Body of pancreas (tissue), 4 donors: ENCODE measurements around the gene CCDC106. TPM values are rescaled to one million over a fixed set of nuclear protein-coding genes. Genes with fewer than 3 reads are reported as not detected.

ENCODE experiments used
- ATAC-seq: fragments of 150-250 bp; one replicate; pipeline ENCODE4 v1.9.1; 2016
- DNase-seq, 4 donors: peaks; one replicate each; pipeline ENCODE4 v3.0.0-alpha.2; 2019
- H3K27ac ChIP-seq, 4 donors: fragments of 200-600 bp; sonication (generic); 1 replicate in 3 of 4; 2 replicates in 1 of 4; pipeline versions ENCODE4 v1.5.1 to v1.6.1; 2016 to 2019; ENCODE audit warnings: mild to moderate bottlenecking in 1 of 4, mixed read lengths in 1 of 4, moderate library complexity in 1 of 4
- H3K27me3 ChIP-seq, 2 donors: fragments of 200-600 bp; sonication (generic); one replicate each; pipeline ENCODE4 v1.6.0; 2016; ENCODE audit warnings: mild to moderate bottlenecking in 1 of 2
- H3K36me3 ChIP-seq, 2 donors: fragments of 200-600 bp; sonication (generic); replicated peaks in 1 of 2; 2 replicates each; pipeline ENCODE4 v1.5.1; 2016; ENCODE audit warnings: low read depth in 2 of 2; ENCODE audit not compliant: insufficient read depth in 1 of 2
- H3K4me1 ChIP-seq: fragments of 200-600 bp; sonication (generic); one replicate; pipeline ENCODE4 v1.6.0; 2016
- H3K4me3 ChIP-seq, 2 donors: fragments of 200-600 bp; sonication (generic); 1 replicate in 1 of 2; 2 replicates in 1 of 2; pipeline ENCODE4 v1.5.1; 2016 to 2019
- H3K9me3 ChIP-seq, 3 donors: fragments of 200-600 bp; sonication (generic); 1 replicate in 2 of 3; 2 replicates in 1 of 3; pipeline ENCODE4 v1.5.1; 2016
- CTCF ChIP-seq, 7 experiments: fragments of 450-650 bp in 4 of 7; fragments of 200-600 bp in 3 of 7; sonication (generic) in 3 of 7; IDR thresholded peaks; one replicate each; pipeline ENCODE4 v1.5.1; 2016 to 2019; ENCODE audit warnings: antibody characterized with exemption in 7 of 7
- POLR2A ChIP-seq, 3 donors: fragments of 450-650 bp; IDR thresholded peaks; one replicate each; pipeline ENCODE4 v1.6.1; 2016; ENCODE audit warnings: antibody characterized with exemption in 3 of 3, mild to moderate bottlenecking in 2 of 3
- WGBS, 2 donors: methylation state at CpG; one replicate each; pipeline ENCODE4 v1.1.5; 2017; 5-methylcytosine and 5-hydroxymethylcytosine counted together
- intact Hi-C: fragments of 100-400 bp; cut with DNase I; formaldehyde crosslinking; loops from one replicate; pipeline ENCODE4 v1.15.1; 2023
- total RNA-seq, 2 donors: library from RNA; depleted of rRNA; stranded (reverse); fragments of >200 nt; gene quantifications; one replicate each; pipeline ENCODE4 v1.1.0, GENCODE V29; 2016

CCDC106 gene
- total RNA-seq, 2 donors from 2014 or later = 5.9 to 15.0 TPM

GRCh38 chr19:55674841-55675660, 27.0 kb downstream of the CCDC106 start, which contains the start of gene EPN1:
EPN1 (plus strand) TSS chr19:55675226; CDS start chr19:55678628, 3,402 bp downstream.
- WGBS, 2 donors = 1% methylated on average over 91 of the region's 101 CpGs; no CpG with 5 or more reads in 1 of the 2 donors
- peak within 1 kb of the TSS; percentile 80 to 95 (median 91) for H3K27ac ChIP-seq
- peak; percentile 93 for ATAC-seq
- peak; percentile 97 to 98 (median 98) for DNase-seq
- TF ChIP-seq POLR2A (IDR thresholded peaks at IDR 0.05) (peak; percentile 9 to 61 (median 31)), CTCF (IDR thresholded peaks at IDR 0.05) (no peak)
- peak within 1 kb of the TSS; percentile 35 to 79 for H3K4me3 ChIP-seq
- no peaks in the 10 kb centered on the region for H3K9me3 ChIP-seq
- H3K36me3 ChIP-seq = peaks cover 0 to 18% of the 10 kb centered on the region in 2 donors
- intact Hi-C loops = loop anchor here (10.0 kb wide), 1 partner anchor 1220 kb away; no protein-coding TSS in a partner anchor
- H3K4me1 ChIP-seq = peaks cover 54% of the 10 kb centered on the region
- H3K27me3 ChIP-seq = no peaks in the 10 kb centered on the region

GRCh38 chr19:55675661-55676354, 27.8 kb downstream of the CCDC106 start:
- TF ChIP-seq POLR2A (IDR thresholded peaks at IDR 0.05) = no peak
- TF ChIP-seq CTCF (IDR thresholded peaks at IDR 0.05) = no peak
- intact Hi-C loops = loop anchor here (10.0 kb wide), 1 partner anchor 1221 kb away; no protein-coding TSS in a partner anchor
- Histone ChIP-seq H3K27me3 (no peaks in the 10 kb centered on the region), H3K36me3 (peaks cover 0 to 11% of the 10 kb centered on the region in 2 donors), H3K4me1 (peaks cover 61% of the 10 kb centered on the region), H3K9me3 (no peaks in the 10 kb centered on the region), H3K27ac (peak overlapping the region; percentile 80 to 95 (median 91)), H3K4me3 (peak overlapping the region; percentile 35 to 79)
- WGBS, 2 donors = 2 to 4% methylated on average over 16 of the region's 16 CpGs
- ATAC-seq = no peak
- DNase-seq = no peak

- Histone ChIP-seq H3K9me3 (no peaks in the 10 kb centered on the region), H3K36me3 (peaks cover 0 to 9% of the 10 kb centered on the region in 2 donors), H3K4me1 (peaks cover 67% of the 10 kb centered on the region), H3K27ac (peak overlapping the region; percentile 5 to 95 (median 86)), H3K4me3 (no peak overlapping the region), H3K27me3 (no peaks in the 10 kb centered on the region)
- WGBS, 2 donors = 21% methylated on average over 5 of the region's 5 CpGs
- intact Hi-C loops = loop anchor here (10.0 kb wide), 1 partner anchor 1222 kb away; no protein-coding TSS in a partner anchor
- ATAC-seq (peak; percentile 57), DNase-seq (peak; percentile 86 to 93 (median 90))
- TF ChIP-seq CTCF (IDR thresholded peaks at IDR 0.05) (peak in 4 of 7 experiments; percentile 30 to 48 (median 40)), POLR2A (IDR thresholded peaks at IDR 0.05) (peak in 2 of 3 donors; percentile 35 to 52)
These were observed 28.4 kb downstream of the CCDC106 start for GRCh38 chr19:55676383-55676782.

- no peaks in the 10 kb centered on the region for H3K9me3 ChIP-seq
- ATAC-seq (no peak), DNase-seq (no peak)
- H3K27me3 ChIP-seq = no peaks in the 10 kb centered on the region
- no peak overlapping the region for H3K4me3 ChIP-seq
- peaks cover 73% of the 10 kb centered on the region for H3K4me1 ChIP-seq
- TF ChIP-seq POLR2A (IDR thresholded peaks at IDR 0.05) (no peak), CTCF (IDR thresholded peaks at IDR 0.05) (no peak)
- 40 to 44% methylated on average over 7 of the region's 7 CpGs for WGBS, 2 donors
- intact Hi-C loops = loop anchor here (10.0 kb wide), 1 partner anchor 1222 kb away; no protein-coding TSS in a partner anchor
- H3K27ac ChIP-seq = peak overlapping the region; percentile 40 to 95 (median 86)
- peaks cover 0 to 9% of the 10 kb centered on the region in 2 donors for H3K36me3 ChIP-seq
These were observed 29.0 kb downstream of the CCDC106 start for GRCh38 chr19:55676889-55677505.
